Activated CD4-positive, alpha-beta T cell treated with anti-CD3 and anti-CD28 coated beads, Interleukin-2, amount 50 U/mL, for 1 hour (primary cell): Measurements from ENCODE around the gene KRTAP5-1.

Experiments used
- DNase-seq: peaks from one replicate; pipeline ENCODE4 v3.0.0-alpha.2; 2020

Gene KRTAP5-1

GRCh38 chr11:1558775-1559110, 26.3 kb downstream of the KRTAP5-1 start:
- no peak for DNase-seq

DNA sequence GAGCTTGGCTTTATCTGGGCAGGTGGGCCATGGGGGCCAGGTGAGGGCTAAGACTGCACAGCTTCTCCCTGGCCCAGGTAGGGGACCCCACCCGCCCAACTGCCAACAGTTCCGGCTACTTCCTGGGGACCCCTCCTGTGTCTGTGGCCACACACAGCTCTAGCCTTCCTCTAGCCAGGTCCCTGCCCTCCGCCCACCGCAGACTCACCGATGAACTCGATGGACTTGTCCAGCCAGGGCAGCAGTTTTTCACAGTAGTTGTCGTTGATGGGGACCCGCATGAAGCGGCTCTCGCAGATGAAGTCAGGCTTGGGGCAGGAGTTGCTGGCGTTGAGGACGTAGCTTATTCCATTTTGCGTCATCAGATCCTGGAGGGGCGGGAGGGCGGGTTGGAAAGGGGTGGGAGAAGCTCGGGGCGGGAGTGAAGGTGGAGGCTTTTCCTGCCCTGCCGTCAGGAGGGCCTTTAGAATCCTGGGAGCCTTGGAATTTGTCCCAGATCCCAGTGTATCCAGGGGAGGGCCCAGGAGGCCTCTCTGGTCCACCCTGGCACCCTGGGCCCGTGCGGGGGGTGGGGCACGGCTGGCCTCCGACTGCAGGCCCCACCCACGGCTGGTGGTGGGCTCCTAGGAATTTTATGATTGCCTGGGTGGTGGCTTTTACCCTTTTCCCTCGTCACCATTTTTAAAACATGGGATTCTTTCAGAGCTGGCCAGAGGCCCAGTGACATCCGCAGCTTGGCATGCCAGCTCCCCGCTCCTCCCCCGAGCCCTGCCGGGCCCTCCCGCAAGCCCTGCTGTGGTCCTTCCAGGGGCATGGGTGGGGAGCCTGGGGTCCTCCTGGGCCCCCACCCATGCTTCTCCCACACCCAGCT, 26.9 kb downstream of the KRTAP5-1 start:
- no peak for DNase-seq

GRCh38 chr11:1557051-1557884, 27.8 kb downstream of the KRTAP5-1 start:
- DNase-seq, result no peak

DNA sequence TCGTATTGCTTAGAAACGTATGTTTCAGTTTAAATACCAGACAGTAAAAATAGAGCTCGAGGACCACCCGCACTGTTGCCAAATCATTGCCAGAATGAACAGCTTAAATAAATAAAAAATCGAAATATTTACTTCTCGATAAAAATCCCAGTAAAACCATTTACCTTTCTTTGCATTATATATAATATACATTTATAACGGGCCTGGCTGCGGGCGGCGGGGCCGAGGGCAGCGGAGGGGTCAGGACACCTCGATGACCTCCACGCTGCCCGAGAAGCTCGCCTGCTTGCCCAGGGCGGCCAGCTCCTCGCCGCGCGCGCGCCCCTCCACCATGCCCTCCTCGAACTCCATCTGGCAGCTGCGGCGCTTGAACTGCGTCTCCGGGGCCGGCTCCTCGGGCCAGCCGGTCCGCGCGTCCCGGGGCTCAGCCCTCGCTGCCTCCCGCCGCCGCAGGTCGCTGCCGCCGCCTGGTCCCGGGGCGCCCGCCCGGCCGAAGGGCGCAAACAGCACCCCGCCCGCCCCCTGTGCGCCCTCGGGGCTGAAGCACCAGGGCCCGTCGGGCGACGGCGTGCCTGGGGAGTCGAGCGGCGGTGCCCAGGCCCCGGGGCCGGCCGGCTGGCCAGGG, 28.7 kb downstream of the KRTAP5-1 start:
- DNase-seq, result no peak

DNA sequence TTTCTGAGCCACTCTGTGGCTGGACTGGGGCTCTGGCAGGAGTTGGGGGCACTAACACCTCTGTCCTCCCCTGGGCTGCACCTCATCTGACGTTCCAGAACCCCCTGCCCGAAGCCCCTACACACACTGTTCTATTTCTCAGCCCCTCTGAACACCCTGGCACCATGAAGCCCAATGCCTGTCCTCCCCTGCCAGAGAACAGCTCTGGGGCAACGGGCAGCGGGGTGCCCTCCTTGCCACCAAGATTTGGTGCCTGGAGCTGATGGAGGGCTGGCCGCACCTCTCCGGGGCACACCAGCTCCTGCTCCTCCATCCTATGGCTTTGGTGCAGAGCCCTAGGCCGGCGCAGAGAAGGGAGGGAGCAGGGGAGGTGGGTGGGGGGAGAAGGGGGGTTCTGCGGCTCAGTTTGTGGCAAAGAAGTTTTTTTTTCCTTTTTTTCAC, 29.4 kb downstream of the KRTAP5-1 start:
- no peak for DNase-seq

GRCh38 chr11:1554981-1555712, 29.9 kb downstream of the KRTAP5-1 start:
- no peak for DNase-seq

GRCh38 chr11:1553808-1554594, 31.1 kb downstream of the KRTAP5-1 start:
- DNase-seq, result no peak

DNA sequence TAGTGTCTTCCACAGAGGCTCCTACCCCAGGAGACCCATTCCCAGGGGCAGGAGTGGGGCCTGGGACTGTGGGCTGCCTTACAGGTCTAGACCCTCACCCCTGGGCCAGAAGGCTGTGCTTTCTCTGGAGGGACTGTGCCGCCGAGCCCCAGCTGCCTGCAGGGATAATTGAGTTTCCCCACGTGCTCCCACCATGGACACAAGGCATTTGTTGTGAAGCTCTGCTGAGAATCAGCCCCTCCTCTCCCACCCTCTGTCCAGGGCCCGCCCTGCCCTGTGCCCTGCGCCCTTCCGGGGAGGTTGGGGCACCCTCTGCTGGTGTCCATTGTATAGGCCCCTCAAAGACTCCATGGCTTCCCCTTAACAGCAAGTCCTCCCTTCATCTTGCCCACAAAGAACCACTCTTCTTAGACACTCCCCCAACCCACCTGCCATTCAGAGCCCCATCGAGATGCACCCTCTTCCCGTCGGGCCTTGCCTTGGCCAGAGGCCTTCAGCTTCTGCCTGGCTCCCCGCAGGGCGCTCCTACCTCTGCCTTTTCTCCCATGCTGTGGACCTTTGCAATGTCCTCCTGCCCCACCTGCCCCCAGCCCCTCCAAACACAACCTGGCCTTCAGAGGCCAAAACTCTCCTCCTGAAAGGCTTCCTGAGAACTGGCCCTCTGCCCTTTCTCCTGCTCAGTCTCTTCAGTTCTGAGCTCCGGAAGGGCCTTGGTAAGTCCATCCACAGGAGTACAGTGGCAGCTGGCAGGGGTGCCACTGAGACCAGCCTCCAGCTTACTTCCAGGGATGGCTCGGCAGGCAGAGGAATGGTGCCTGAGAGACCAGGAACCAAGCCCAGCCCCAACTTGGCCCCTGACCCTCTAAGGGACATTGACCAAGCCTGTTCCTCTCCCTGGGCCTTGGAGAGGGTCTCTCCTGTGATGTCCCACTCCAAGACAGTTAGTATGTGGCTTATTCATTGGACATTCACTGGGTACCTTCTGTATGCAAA, 35.4 kb downstream of the KRTAP5-1 start:
- no peak for DNase-seq

DNA sequence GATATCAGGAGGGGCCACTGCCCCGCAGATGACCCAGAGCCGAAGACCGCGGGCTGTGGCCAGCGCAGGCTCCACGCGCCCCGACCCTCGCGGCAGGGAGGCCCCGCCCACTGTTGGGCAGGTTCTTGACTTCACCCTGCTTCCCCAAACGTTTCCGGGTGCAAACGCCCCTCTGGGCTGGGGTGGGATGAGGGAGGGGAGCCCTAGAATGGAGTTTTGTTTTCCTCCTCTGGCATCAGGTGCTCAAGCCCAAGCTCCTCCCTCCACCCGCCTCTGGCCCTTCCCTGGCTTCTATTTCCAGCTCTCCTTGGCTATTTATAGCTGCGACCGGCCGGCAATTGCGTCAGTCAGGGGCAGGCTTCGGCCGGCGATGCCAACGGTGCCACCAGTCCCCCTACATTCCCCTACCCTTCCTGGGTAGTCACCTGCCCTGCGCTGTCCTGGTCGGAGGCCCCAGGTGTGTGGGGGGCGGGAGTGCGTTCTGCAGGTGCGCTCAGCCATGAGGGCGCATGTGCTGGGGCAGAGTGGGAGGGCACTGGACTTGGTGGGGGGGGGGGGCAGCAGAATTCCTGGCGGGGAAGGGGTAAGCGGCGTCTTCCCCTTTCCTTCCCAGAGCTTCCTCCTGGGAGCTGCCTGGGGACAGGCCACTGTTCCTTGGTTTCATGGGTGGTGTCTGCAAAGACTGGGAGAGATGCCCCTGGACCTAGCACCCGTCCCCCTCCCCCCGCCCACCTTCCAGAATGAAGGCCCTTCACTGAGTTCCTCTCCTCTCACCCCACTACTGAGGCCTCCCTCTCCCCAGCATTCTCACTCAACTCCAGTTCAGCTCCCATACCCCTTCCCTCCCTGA, 36.6 kb downstream of the KRTAP5-1 start:
- DNase-seq, result no peak

DNA sequence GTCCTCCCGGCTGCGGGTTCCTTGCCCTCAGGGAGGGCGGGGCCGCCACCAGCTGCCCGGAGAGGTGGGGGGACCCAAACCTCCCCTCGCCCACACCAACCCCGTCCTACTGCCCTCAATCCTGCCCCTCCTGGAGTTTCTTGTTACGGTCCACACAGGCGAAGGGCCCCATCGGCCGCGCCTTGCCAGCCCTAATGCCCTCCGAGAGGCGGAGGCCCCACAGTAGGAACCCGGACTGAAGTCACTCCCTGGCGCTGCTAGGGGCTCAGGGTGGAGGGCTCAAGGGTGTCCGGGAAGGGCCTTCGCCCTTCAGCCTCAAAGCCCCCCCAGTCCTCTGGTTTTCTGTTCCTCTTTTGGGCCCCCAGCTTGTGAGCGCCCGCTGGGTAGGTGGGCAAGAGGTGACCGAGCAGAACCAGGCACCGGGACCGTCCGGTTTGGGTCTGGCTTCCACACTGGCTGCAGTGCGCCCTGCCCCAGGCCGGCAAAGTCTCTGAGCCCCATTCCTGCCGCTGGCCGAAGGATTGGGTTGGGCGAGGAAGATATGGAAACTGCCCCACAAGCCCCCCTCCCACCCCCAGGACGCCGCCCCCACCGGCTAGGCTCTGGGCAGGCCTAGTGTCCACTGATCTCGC, 37.5 kb downstream of the KRTAP5-1 start:
- no peak for DNase-seq

GRCh38 chr11:1546536-1547466, 38.3 kb downstream of the KRTAP5-1 start:
- peak; percentile 45 for DNase-seq

- DNase-seq, result no peak
Measured at GRCh38 chr11:1546077-1546535, 39.0 kb downstream of the KRTAP5-1 start.

DNA sequence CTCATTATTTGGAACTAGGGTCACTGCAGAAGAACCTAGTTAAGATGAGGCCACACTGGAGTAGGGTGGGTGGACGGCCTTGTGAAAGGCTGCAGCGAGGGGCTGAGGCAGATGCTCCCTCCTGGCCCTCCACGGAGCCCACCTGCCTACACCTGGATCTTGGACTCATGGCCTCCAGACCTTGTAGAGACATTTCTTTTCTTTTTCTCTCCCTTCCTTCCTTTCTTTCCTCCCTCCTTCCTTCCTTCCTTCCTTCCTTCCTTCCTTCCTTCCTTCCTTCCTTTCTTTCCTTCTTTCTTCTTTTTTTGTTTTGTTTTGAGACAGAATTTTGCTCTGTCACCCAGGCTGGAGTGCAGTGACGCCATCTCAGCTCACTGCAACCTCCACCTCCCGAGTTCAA, 39.7 kb downstream of the KRTAP5-1 start:
- DNase-seq, result no peak

GRCh38 chr11:1544536-1544935, 40.5 kb downstream of the KRTAP5-1 start:
- DNase-seq, result no peak

DNA sequence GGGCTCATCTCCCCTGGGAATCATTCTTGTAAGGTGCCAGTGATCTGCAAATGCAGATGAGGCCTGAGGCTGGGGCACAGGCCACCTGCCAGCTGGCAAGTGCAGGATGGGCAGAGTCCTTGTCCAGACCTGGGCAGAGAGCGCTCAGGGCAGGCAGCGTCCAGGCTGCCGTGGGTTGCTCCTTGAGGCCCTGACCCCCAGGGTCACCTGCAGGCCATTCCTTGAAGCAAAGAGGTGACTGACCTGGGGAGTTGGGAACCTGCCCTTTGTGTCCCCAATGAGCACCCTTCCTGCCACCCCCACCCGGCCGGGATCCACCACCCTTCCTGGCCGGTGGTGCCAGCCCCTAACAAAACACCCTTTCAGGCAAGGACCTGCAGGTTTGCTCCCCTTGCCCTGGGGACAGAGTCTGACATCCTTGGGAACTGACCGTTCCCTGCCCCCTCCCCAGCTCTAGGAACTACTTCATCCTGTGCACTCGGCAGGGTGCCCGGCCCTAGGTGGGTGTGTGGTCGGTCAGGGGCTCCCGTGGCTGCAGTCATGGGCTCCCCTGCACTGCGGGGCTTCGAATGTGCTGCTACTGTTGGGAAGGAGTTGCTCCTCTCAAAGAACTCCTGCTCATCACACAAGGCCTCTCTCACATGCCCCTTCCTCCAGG, 41.3 kb downstream of the KRTAP5-1 start:
- no peak for DNase-seq

DNA sequence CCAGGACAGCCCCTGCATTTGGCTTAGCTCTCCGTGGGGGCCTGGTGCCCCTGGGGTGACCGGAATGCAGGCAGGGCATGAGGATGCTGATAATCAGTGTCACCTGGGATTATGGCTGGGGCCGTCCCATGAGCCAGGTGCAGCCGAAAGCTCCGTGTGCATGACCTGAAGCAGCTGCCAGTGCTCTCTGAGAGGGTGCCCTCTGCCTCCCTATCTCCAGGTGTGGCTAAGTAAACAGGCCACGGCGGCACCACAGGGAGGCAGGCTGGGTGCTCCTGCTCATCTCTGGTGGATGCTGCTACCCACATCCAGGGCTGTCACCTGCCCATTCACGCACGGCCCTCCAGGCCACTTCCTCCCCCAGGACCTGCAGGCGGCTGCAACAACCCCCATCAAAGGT, 42.8 kb downstream of the KRTAP5-1 start:
- no peak for DNase-seq

DNA sequence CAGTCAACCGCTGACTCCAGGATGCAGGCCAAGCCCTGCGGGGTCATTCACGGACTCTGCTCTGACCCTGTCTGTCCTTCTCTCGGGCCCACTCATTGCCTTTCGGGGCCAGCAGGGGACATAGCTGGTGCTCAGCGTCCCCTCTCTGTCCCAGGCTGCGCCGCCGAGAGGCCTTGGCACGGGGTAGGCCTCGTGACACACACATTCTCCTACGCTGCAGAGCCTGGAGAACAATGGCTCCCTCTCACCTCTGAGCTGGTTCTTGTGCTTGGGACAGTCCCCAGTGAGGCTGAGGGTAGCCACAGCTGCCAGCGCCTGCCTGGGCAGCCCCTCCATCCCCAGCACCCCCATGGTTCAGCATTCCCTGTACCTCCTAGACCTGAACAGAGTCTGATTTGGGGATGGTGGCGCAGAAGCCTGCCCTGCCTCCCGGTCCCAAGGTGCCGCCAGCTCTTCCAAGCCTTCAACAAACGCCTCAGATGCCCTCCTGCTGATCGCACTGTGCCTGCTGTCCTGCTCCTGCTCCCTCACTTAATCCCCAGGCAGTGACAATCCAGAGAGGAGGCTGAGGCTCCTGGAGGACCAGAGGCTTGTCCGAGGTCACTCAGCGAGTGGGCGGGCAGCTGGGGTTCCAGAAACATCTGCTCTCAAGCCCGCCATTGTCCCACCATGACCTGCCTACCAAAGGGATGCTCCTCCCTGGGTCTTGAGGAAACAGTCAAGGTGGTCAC, 43.4 kb downstream of the KRTAP5-1 start:
- no peak for DNase-seq
